Forelimb muscle (tissue), 1 donor: ENCODE measurements around the gene ANKRD33B. TPM values are rescaled to one million over a fixed set of nuclear protein-coding genes. Genes with fewer than 3 reads are reported as not detected.

ENCODE experiments used
- DNase-seq: peaks from one replicate; pipeline ENCODE4 v3.0.0-alpha.2; 2013; ENCODE audit warnings: low read depth
- polyA plus RNA-seq: library from polyadenylated mRNA; unstranded; fragments of 120-200 nt; gene quantifications from one replicate; pipeline ENCODE4 v1.2.1, GENCODE V29; 2013; ENCODE audit not compliant: insufficient read length

ANKRD33B gene
- polyA plus RNA-seq, 1 donor: 1.8 TPM

GRCh38 chr5:10674096-10674495 is 110.2 kb downstream of the ANKRD33B start:
- DNase-seq: no peak

DNA sequence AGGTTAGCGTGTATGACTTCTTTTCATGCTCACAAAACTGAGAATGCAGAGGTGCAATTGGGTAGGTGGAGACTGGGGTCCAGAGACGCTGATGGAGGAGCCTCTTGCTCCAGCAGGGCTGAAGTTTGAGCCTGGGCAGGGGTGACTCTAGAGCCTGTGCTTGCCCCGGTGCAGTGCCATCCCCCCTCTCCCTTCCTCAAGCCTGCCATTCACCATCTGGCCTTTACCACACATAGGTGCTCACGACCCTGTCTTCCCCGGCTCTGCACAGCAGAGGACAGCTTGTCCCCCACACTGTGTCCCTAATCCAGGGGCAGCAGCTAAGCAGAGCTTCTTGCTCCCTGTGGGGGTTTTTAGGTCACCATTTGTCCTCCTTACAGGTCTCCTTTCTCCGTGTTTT is 110.7 kb downstream of the ANKRD33B start:
- no peak for DNase-seq

- DNase-seq: no peak
These were observed 111.4 kb downstream of the ANKRD33B start for GRCh38 chr5:10675177-10675700.

DNA sequence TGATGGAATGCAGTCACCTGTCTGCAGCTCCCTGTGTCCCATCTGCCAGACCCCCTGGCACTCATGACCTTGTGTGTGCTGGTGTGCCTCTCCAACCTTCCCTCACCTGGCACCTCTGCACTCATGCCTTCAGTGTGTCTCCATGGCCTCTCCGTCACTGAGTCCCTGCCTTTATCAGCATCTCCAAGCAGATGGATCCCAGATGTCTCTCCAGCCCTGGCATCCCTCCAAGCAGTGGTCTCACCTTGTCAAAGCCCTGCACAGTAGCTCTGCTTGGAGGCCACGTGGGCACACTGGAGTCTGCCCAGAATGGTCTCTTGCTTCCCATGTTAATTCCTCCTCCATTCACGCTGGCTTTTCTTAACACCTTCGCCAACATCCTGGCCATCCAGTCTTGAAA is 112.4 kb downstream of the ANKRD33B start:
- DNase-seq: no peak

- DNase-seq: no peak
These were observed 113.1 kb downstream of the ANKRD33B start for GRCh38 chr5:10676946-10677345.

DNA sequence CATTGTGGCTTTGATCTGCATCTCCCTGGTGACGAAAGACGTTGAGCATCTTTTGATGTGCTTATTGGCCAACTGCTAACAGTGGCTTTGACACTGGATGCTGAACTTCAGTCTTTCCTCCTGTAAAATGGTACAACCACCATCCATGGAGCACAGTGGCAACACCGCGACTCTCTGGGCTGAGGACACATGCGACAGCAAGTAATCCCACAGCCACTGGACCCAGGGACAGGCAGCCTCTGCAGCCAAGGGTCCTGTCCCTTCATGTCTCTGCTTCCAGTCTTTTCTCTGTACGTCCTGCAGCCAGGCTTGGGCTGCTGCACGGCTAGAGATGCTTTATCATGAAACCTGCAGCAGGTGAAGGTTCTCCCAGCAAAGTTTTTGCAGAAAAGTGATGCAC is 113.7 kb downstream of the ANKRD33B start:
- DNase-seq: no peak

DNA sequence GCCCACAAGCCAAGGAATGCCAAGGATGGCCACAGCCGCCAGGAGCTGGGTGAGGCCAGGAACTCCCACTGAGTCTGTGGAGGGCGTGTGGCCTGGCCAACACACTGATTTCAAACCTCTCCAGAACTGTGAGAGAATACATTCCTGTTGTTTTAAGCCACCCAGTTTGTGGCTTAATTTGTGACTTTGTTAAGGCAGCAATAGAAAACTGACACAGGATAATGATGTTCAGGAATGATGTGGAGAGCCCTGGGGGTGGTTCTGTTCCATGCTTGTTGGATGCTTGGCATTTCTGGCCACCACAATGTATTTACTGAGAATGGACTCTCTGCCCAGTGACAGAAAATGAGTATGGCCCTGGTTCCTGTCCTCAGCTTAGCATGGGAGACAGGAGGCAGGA is 114.4 kb downstream of the ANKRD33B start:
- no peak for DNase-seq

DNA sequence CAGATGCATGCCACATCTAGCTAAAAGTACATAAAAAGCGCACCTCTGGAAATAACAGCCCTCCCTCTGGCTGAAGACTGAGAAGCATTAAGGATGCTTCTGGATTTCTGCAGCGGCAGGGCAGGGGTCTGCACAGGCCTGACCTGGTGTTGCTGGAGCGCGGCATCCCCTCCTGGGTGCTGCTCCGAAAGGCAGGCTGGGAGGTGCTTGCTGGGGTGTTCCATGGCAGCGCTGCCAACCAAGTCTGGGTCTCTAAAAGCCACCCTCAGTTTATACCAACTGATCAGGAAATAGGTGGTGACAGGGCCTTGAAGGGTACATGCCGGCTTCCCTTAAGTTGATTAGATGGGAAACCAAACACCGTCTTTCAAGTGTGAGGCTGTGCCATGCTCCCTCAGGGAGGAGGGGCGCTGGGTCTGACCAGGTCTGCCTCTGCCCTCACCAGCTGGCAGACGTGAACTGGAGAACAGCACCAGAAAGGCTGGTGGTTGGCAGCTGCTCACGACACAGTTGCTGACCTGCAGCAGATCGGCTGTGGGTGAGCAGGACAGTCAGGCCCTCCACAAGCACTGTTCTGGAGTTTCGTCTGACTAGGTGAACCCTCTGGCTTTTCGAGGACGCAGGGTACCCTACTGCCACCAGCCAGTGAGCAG is 115.6 kb downstream of the ANKRD33B start:
- DNase-seq: no peak

- DNase-seq: no peak
These were observed 117.1 kb downstream of the ANKRD33B start for GRCh38 chr5:10680876-10681481.

- DNase-seq: no peak
These were observed 118.1 kb downstream of the ANKRD33B start for GRCh38 chr5:10681731-10682679.

DNA sequence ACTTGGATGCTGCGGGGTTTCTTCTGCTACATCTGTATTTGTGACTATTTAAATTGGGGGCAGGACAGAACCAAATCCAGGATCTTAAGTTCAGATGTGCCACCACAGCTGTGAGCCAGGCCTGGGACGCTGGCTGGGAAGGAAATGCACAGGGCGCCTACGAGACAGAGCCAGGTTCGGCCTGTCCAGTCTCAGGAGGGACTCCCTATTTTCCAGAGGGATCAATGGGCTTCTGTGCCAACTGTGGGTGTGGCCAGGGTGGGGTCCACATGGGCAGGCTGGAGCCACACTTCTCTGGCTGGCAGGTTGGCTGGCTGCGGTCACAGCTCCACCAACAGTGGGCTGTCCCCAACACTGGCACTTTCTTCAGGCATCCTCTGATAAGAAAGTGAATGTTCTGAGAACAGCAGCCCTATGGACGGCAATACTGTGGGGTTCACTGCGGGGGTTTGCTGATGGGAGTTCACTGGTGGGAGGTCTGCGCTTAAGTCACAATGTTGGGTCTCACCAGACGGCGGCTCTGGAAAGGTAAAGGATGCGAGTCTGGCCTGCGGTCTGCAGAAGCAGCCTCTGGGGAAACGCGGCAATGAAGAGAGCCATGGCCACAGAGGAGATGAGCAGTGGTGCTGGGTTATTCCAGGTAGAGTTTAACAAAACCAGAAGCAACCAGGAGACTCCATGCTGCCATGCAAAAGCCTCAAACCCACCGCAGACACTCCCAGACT is 119.1 kb downstream of the ANKRD33B start:
- no peak for DNase-seq

- DNase-seq: no peak
These were observed 120.6 kb downstream of the ANKRD33B start for GRCh38 chr5:10684303-10685086.

DNA sequence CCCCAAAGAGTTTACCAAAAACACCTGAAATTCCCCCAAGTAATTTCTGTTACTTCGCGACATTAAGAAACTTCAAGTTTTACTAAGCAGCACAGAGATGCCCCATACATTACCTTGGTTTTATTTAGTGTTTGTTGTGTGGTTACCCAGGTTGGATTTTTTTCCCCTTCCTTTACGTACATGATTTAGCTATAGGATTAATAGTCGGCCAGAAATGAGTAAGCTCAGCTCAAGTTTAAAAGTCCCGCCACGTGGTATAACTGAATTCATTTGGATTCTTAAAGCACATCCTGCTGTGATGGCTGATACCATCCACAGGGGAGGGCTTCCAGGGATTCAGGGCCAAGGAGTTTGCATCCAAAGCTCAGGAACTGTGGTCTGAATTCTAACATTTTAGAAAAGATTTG is 121.2 kb downstream of the ANKRD33B start:
- no peak for DNase-seq

- DNase-seq: no peak
These were observed 123.0 kb downstream of the ANKRD33B start for GRCh38 chr5:10686890-10687289.

GRCh38 chr5:10688651-10689171 is 124.8 kb downstream of the ANKRD33B start:
- no peak for DNase-seq

GRCh38 chr5:10689391-10690081 is 125.7 kb downstream of the ANKRD33B start:
- DNase-seq: no peak

GRCh38 chr5:10690460-10691440 is 126.9 kb downstream of the ANKRD33B start:
- DNase-seq: no peak
